ENCODE results near the gene UBE2I. TPM values are rescaled to one million over a fixed set of nuclear protein-coding genes. Genes with fewer than 3 reads are reported as not detected.
A peak's percentile ranks its signal among the peaks of the same experiment; 100 is the strongest.

The UBE2I gene
- total and polyA plus RNA-seq, 3 donors from 2014 or later = 116 to 143 (median 127) TPM

DNA sequence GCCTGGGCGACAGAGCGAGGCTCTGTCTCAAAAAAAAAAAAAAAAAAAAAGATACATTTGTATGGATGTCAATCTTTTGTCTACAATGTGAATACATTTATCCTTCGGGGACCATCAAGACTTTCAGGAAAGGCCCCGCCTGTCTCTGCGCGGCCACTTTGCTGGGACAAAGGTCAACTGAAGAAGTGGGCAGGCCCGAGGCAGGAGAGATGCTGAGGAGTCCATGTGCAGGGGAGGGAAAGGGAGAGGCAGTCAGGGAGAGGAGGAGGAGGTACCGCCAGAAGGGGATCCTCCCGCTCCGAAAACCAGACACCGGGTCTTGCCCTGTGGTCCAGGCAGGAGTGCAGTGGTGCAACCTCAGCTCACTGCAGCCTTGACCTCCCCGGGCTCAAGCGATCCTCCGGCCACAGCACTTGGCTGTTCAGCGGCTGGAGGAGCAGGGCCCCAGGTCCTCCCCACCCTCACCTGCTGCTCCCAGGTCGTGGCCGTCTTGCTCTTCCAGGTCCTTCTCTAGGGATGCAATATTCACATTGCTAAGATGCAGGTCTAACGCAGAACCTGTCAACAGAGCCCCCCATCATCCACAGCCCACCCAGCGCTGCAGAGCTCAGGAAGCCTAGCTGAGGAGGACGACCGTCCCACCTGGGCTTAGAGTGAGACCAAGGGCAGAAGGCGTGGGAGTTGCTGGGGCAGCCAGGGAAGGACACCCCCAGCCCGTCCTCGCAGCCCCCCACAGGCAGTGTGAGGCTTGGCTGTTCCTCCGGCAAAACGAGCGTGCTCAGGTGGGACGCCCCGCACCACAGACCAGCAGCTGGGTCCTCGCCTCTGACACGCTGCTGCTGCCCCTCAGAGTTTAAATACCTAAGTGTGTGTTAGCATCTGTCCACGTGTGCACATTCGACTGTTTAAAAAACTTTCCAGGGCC is 61.9 kb downstream of the UBE2I start:
- Histone ChIP-seq H3K9me3 (no peaks in the 10 kb centered on the region), H3K4me3 (no peak overlapping the region), H3K36me3 (ENCODE audit: low read depth, missing control alignments) (no peaks in the 10 kb centered on the region), H3K27ac (no peak overlapping the region), H3K27me3 (no peaks in the 10 kb centered on the region), H3K4me1 (no peaks in the 10 kb centered on the region)
- DNase-seq = peak; percentile 54
- intact Hi-C loops (cut with DNase I; ENCODE audit: low total_unique reads) = no loop called here
- TF ChIP-seq, protein P1, sequence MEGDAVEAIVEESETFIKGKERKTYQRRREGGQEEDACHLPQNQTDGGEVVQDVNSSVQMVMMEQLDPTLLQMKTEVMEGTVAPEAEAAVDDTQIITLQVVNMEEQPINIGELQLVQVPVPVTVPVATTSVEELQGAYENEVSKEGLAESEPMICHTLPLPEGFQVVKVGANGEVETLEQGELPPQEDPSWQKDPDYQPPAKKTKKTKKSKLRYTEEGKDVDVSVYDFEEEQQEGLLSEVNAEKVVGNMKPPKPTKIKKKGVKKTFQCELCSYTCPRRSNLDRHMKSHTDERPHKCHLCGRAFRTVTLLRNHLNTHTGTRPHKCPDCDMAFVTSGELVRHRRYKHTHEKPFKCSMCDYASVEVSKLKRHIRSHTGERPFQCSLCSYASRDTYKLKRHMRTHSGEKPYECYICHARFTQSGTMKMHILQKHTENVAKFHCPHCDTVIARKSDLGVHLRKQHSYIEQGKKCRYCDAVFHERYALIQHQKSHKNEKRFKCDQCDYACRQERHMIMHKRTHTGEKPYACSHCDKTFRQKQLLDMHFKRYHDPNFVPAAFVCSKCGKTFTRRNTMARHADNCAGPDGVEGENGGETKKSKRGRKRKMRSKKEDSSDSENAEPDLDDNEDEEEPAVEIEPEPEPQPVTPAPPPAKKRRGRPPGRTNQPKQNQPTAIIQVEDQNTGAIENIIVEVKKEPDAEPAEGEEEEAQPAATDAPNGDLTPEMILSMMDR (IDR thresholded peaks at IDR 0.05) = no peak
- no peak for TF ChIP-seq POLR2A (IDR thresholded peaks at IDR 0.05)
- WGBS, 2 donors = 78 to 80% methylated on average over 22 to 33 of the region's 33 CpGs

DNA sequence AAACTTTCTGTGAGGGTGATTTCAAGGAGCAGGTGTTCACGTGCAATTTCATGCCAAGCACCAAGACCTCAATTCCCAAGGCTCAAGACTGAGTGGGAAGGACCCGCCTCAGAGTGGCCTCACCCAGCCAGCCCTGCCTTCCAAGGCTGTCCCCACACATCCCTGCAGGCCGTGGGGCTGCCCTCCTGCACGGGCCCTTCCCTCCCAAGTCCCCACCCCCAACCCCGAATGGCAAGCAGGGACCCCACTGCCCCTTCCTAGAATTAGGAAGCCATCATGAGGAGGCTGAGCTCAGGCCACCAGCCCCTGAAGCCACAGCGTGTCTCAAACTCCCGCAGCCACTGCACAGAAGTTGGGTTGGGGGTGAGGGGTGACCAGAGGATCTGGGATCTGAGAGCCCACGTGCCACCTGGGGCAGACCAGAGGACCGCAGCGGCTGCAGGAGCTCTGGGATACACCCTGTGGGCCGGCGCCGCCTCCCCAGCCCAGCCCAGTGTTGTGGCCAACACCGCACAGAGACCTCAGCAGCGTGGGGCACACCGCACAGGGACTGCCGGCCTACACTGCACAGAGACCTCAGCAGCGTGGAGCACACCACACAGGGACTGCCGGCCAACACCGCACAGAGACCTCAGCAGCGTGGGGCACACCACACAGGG is 63.0 kb downstream of the UBE2I start:
- no peaks in the 10 kb centered on the region for H3K36me3 ChIP-seq (ENCODE audit: low read depth, missing control alignments)
- H3K4me3 ChIP-seq = no peak overlapping the region
- no peak overlapping the region for H3K27ac ChIP-seq
- intact Hi-C loops (cut with DNase I; ENCODE audit: low total_unique reads) = no loop called here
- 75 to 87% methylated on average over 5 to 17 of the region's 21 CpGs for WGBS, 2 donors
- H3K4me1 ChIP-seq = no peaks in the 10 kb centered on the region
- H3K9me3 ChIP-seq = no peaks in the 10 kb centered on the region
- DNase-seq = no peak
- no peaks in the 10 kb centered on the region for H3K27me3 ChIP-seq
- TF ChIP-seq, protein P1 (IDR thresholded peaks at IDR 0.05) = no peak
- TF ChIP-seq POLR2A (IDR thresholded peaks at IDR 0.05) = no peak

DNA sequence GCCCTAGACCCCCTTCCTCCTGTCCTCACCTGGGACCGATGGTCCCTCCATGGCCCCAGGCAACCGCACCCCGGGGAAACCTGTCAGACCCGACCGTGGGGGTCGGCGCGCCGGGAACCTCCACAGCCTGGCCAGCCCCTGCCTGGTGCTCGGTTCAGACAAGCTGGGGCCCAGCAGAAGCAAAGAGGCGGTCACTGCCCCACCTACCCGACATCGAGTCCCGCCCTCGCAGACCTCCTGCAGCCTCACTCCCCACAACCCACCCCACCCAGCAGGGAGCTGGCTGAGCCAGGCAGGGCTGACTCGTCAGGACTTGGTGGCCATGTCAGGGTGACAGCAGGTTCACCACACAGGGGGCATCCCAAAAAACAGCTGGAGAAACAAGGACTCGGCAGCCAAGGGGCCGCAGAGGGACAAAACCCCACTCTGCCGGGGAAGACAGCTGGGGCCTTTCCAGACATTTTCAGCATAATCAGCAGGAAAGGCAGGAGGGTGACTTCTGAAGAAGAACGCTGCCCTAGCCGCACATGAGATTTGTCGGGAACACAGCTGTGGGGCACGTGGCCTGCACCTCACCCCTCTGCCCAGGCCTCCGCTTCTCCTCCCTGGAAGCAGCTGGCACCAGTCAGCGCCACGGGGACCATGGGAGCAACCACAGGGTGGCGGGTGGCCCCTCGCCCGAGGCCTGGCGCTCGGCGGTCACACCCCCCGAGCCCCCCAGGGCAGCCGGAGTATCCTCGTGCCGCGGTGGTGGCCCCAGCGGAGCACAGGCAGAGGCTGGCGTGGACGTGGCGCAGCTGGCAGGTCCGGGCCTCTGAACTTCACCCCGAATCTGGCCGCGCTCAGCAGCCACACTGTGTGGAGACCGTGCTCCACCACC is 65.2 kb downstream of the UBE2I start:
- DNase-seq = no peak
- H3K9me3 ChIP-seq = no peaks in the 10 kb centered on the region
- H3K4me3 ChIP-seq = no peak overlapping the region
- WGBS, 2 donors = 94 to 97% methylated on average over 13 to 42 of the region's 46 CpGs
- H3K4me1 ChIP-seq = peaks cover 16% of the 10 kb centered on the region
- no peaks in the 10 kb centered on the region for H3K27me3 ChIP-seq
- H3K36me3 ChIP-seq (ENCODE audit: low read depth, missing control alignments) = no peaks in the 10 kb centered on the region
- H3K27ac ChIP-seq = no peak overlapping the region
- intact Hi-C loops (cut with DNase I; ENCODE audit: low total_unique reads) = no loop called here
- TF ChIP-seq, protein P1 (IDR thresholded peaks at IDR 0.05) = no peak
- TF ChIP-seq POLR2A (IDR thresholded peaks at IDR 0.05) = no peak

DNA sequence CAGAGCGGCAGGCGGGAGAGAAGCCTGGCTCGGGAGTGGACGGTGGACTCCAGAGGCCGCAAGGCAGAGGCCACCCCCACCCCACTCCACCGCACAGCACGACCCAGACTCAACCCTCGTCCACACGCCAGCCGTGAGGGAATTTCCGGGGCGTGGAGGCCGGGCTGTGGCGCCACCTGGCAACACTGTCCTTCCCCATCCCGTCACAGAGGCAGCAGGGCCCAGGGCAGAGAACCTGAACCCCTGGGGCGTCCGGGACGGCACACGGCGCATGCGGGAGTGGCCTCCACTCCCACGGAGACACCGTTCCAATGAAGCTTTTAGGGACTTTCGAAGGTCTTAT is 65.8 kb downstream of the UBE2I start:
- no peak for DNase-seq
- intact Hi-C loops (cut with DNase I; ENCODE audit: low total_unique reads) = no loop called here
- Histone ChIP-seq H3K27me3 (no peaks in the 10 kb centered on the region), H3K27ac (no peak overlapping the region), H3K4me3 (no peak overlapping the region), H3K36me3 (ENCODE audit: low read depth, missing control alignments) (no peaks in the 10 kb centered on the region), H3K9me3 (no peaks in the 10 kb centered on the region), H3K4me1 (peaks cover 19% of the 10 kb centered on the region)
- TF ChIP-seq, protein P1 (IDR thresholded peaks at IDR 0.05) = no peak
- TF ChIP-seq POLR2A (IDR thresholded peaks at IDR 0.05) = no peak
- 94% methylated on average over 9 to 24 of the region's 24 CpGs for WGBS, 2 donors
